Gastrocnemius medialis (tissue), 4 donors: ENCODE results near the gene CSNK2B.

Experiments
- POLR2A ChIP-seq, 2 donors: fragments of 450-650 bp; IDR thresholded peaks; one replicate each; pipeline ENCODE4 v1.6.1; 2017; ENCODE audit warnings: antibody characterized with exemption in 2 of 2, mild to moderate bottlenecking in 2 of 2, moderate library complexity in 2 of 2
- TF ChIP-seq, protein P1 (sequence below), 5 experiments: fragments of 450-650 bp in 3 of 5; fragments of 200-600 bp in 2 of 5; sonication (generic) in 2 of 5; IDR thresholded peaks in 4 of 5; conservative IDR thresholded peaks in 1 of 5; 1 replicate in 4 of 5; 2 replicates in 1 of 5; pipeline ENCODE4 v1.5.1; 2016 to 2019; ENCODE audit warnings: antibody characterized with exemption in 5 of 5, mild to moderate bottlenecking in 3 of 5, moderate library complexity in 3 of 5

DNA sequence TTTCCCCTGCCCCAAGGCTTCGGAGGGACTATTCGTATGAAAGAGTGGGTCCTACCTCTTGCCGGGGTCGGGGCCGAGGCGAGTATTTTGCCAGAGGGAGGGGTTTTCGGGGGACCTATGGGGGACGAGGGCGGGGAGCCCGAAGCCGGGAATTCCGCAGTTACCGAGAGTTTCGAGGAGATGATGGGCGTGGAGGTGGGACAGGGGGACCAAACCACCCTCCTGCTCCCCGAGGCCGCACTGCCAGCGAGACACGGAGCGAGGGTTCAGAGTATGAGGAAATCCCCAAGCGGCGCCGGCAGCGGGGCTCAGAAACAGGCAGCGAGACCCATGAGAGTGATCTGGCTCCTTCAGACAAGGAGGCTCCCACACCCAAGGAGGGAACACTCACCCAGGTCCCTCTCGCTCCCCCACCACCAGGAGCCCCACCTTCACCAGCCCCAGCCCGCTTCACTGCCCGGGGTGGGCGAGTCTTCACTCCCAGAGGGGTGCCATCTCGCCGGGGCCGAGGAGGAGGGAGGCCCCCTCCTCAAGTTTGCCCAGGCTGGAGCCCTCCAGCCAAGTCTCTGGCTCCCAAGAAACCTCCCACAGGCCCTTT is 34.1 kb upstream of the CSNK2B start:
- TF ChIP-seq, protein P1, sequence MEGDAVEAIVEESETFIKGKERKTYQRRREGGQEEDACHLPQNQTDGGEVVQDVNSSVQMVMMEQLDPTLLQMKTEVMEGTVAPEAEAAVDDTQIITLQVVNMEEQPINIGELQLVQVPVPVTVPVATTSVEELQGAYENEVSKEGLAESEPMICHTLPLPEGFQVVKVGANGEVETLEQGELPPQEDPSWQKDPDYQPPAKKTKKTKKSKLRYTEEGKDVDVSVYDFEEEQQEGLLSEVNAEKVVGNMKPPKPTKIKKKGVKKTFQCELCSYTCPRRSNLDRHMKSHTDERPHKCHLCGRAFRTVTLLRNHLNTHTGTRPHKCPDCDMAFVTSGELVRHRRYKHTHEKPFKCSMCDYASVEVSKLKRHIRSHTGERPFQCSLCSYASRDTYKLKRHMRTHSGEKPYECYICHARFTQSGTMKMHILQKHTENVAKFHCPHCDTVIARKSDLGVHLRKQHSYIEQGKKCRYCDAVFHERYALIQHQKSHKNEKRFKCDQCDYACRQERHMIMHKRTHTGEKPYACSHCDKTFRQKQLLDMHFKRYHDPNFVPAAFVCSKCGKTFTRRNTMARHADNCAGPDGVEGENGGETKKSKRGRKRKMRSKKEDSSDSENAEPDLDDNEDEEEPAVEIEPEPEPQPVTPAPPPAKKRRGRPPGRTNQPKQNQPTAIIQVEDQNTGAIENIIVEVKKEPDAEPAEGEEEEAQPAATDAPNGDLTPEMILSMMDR (IDR thresholded peaks at IDR 0.05 in 4 of 5, conservative IDR thresholded peaks at IDR 0.05 in 1 of 5) = no peak
- TF ChIP-seq POLR2A (IDR thresholded peaks at IDR 0.05) = no peak
